ENCODE measurements around the gene N4BP2L2.

N4BP2L2 gene

GRCh38 chr13:32438871-32439270 is 99.7 kb downstream of the N4BP2L2 start:
- TF ChIP-seq CTCF (IDR thresholded peaks at IDR 0.05): no peak

DNA sequence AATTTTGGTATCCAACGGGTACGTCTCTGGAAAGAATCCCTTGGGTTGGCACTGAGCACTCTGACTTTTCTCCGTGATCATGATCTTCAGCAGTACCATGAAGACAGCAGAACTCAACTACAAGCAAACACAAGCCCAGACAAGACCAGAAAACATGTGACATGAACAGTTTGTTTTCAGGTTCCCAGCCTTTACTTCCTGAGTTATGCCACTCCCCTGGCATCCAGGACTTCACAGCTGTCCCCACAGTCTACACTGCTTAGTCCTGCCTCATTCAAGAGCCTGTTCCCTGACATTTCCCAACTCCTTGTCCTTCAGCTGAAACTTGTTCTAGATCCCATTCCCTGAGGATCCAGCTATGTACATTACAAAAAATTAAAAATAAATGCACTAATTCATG is 105.7 kb downstream of the N4BP2L2 start:
- no peak for TF ChIP-seq CTCF (IDR thresholded peaks at IDR 0.05)

DNA sequence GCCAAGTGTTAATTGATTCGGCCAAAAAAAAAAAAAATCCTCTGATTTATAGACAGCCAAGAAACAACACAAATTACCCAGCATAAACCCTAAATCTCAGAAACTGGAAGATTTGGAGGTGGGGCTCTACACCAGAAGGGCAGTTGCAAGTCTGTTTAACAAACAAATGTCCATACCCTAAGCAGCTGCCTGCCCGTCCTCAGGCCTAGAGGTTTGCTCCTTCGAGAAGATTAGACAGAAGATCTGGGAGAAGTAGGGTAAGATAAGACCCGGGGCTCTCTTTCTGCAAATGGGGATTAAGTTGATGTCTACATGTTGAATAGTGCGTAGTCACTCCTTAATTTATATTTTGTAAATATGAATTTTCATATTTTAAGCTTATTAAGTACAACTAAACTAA is 107.2 kb downstream of the N4BP2L2 start:
- TF ChIP-seq CTCF (IDR thresholded peaks at IDR 0.05): no peak

- no peak for TF ChIP-seq CTCF (IDR thresholded peaks at IDR 0.05)
Observed at GRCh38 chr13:32430018-32430747, 108.4 kb downstream of the N4BP2L2 start.

- no peak for TF ChIP-seq CTCF (IDR thresholded peaks at IDR 0.05)
Observed at GRCh38 chr13:32429433-32429909, 109.1 kb downstream of the N4BP2L2 start.

DNA sequence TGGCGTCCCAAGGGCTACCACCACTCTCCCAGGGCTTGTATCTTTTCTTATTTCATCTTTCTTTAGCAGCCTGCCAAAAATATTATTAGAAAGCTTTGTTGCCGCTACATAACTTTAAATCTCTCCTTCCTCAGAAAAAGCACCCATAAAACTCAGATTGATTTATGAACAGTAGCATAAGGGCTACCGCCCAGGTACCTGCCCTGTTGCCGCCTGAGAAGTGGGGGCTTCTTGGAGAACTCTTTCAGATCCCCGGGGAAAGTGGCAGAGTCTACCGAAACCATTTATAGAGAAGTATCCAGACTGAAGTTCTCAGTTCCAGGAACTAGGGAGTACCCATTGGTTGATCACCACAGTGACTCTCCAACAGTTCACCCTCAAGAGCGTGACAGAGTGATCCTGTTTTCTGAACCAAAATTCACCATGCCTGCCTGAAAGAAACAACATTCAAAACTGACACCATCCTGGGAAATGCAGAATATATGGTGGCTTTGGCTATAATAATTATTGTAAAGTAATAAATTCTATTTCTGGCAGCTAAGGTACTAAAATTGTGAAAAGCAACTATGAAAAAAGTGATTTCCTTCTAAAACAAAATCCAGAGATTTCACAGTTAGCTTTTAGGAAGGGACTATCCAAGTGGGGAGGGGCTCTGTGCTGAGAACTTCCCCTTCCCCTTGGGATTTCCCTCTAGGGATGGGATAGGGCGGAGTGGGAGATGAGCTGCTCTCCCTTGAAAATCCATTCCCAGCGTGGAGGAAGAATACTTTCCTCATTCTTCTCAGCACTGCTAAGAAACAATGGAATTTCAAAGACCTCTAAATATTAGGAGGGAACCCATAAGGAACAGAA is 109.8 kb downstream of the N4BP2L2 start:
- no peak for TF ChIP-seq CTCF (IDR thresholded peaks at IDR 0.05)

GRCh38 chr13:32427852-32428580 is 110.6 kb downstream of the N4BP2L2 start, which contains the start of gene N4BP2L1:
TSS of gene N4BP2L1 (minus strand) at chr13:32428130. CDS start at chr13:32428082, 48 bp downstream.
- TF ChIP-seq CTCF (IDR thresholded peaks at IDR 0.05): no peak
